Astrocyte (in vitro differentiated cells and primary cell): ENCODE data around the gene PRX.

ENCODE experiments used
- CTCF ChIP-seq: IDR thresholded peaks from 2 replicates; pipeline ENCODE4 v1.5.1; 2011; ENCODE audit warnings: low read depth, mild to moderate bottlenecking, inconsistent platforms, low read length, moderate library complexity; ENCODE audit not compliant: insufficient read depth
- EZH2 ChIP-seq: IDR thresholded peaks from 2 replicates; pipeline ENCODE4 v1.6.1; 2012; ENCODE audit warnings: mild to moderate bottlenecking, low read length, inconsistent platforms; ENCODE audit not compliant: insufficient read depth

- TF ChIP-seq CTCF, result no peak
- no peak for TF ChIP-seq EZH2
Observed at GRCh38 chr19:40438284-40438683, 25.1 kb upstream of the PRX start.
